HepG2 (cell line): Measurements from ENCODE around the gene MST1. TPM values are rescaled to one million over a fixed set of nuclear protein-coding genes. Genes with fewer than 3 reads are reported as not detected.
A peak's percentile ranks its signal among the peaks of the same experiment; 100 is the strongest.

Experiments
- FLYWCH1 ChIP-seq: sonication (generic); formaldehyde crosslinking; IDR thresholded peaks from 2 replicates; pipeline ENCODE4 v1.8.1; 2023; ENCODE audit warnings: mild to moderate bottlenecking, missing genetic modification reagents
- KMT2B ChIP-seq: IDR thresholded peaks from 2 replicates; pipeline ENCODE4 v1.6.1; 2016; ENCODE audit warnings: missing genetic modification reagents, missing compliant biosample characterization
- NONO ChIP-seq, 2 experiments: fragments of 450-650 bp in 1 of 2; sonication (generic) in 1 of 2; formaldehyde crosslinking in 1 of 2; IDR thresholded peaks in 1 of 2; conservative IDR thresholded peaks in 1 of 2; 2 replicates each; pipeline versions ENCODE4 v1.6.1 to v1.8.0; 2017 to 2022; ENCODE audit warnings: mild to moderate bottlenecking in 1 of 2, missing genetic modification reagents in 1 of 2, moderate library complexity in 1 of 2
- SMAD3 ChIP-seq: sonication (generic); formaldehyde crosslinking; IDR thresholded peaks from 2 replicates; pipeline ENCODE4 v1.4.0; 2020; ENCODE audit warnings: missing genetic modification reagents
- SMAD9 ChIP-seq: sonication (generic); formaldehyde crosslinking; IDR thresholded peaks from 2 replicates; pipeline ENCODE4 v1.5.1; 2020; ENCODE audit warnings: mild to moderate bottlenecking, missing genetic modification reagents
- SMC3 ChIP-seq: IDR thresholded peaks from 2 replicates; pipeline ENCODE4 v1.6.1; 2011; ENCODE audit warnings: low read length, improper control_type of control experiment
- TEAD3 ChIP-seq: optimal IDR thresholded peaks from 2 replicates; pipeline ENCODE3; 2016; ENCODE audit warnings: borderline replicate concordance
- ZBTB3 ChIP-seq: sonication (generic); formaldehyde crosslinking; IDR thresholded peaks from 2 replicates; pipeline ENCODE4 v1.4.0; 2020; ENCODE audit warnings: low read depth, mild to moderate bottlenecking, moderate library complexity, missing genetic modification reagents, borderline replicate concordance
- ZNF329 ChIP-seq: sonication (generic); formaldehyde crosslinking; IDR thresholded peaks from 2 replicates; pipeline ENCODE4 v1.9.0; 2021; ENCODE audit warnings: low read depth, mild to moderate bottlenecking, missing genetic modification reagents
- ZNF629 ChIP-seq: sonication (generic); formaldehyde crosslinking; conservative IDR thresholded peaks from 2 replicates; pipeline ENCODE4 v1.5.0; 2020; ENCODE audit warnings: missing genetic modification reagents
- ZNF775 ChIP-seq: sonication (generic); formaldehyde crosslinking; IDR thresholded peaks from 2 replicates; pipeline ENCODE4 v1.4.0; 2020; ENCODE audit warnings: missing genetic modification reagents, mild to moderate bottlenecking, moderate library complexity, borderline replicate concordance
- ZNF816 ChIP-seq: sonication (generic); formaldehyde crosslinking; IDR thresholded peaks from 2 replicates; pipeline ENCODE4 v1.8.0; 2022; ENCODE audit warnings: missing genetic modification reagents, mild to moderate bottlenecking, borderline replicate concordance
- polyA plus RNA-seq, 8 experiments: library from polyadenylated mRNA; depleted of rRNA in 3 of 8; stranded (reverse) in 7 of 8; unstranded in 1 of 8; fragments of >200 nt; fragmentation: Illumina TruSeq in 4 of 8; extraction: Trizol in 4 of 8; gene quantifications; 2 replicates each; pipeline versions ENCODE4 v1.2.1 to v1.2.3, GENCODE V29; 2011 to 2016; ENCODE audit warnings: low read depth in 4 of 8, missing spikeins in 1 of 8, mixed read lengths in 1 of 8; ENCODE audit not compliant: insufficient read depth in 1 of 8
- total RNA-seq, 5 experiments: library from RNA; depleted of rRNA; stranded (reverse); fragments of >200 nt; fragmentation: Illumina TruSeq; extraction: Trizol; gene quantifications; 2 replicates each; pipeline ENCODE4 v1.2.3, GENCODE V29; 2016; ENCODE audit warnings: low read depth in 1 of 5
- TF ChIP-seq, protein P1 (sequence below): sonication (generic); formaldehyde crosslinking; IDR thresholded peaks from 2 replicates; pipeline ENCODE4 v1.5.0; 2020; ENCODE audit warnings: missing genetic modification reagents, mild to moderate bottlenecking, borderline replicate concordance
- TF ChIP-seq, protein P2 (sequence below): sonication (generic); formaldehyde crosslinking; IDR thresholded peaks from 2 replicates; pipeline ENCODE4 v1.4.0; 2020; ENCODE audit warnings: missing genetic modification reagents, borderline replicate concordance
- TF ChIP-seq, protein P3 (sequence below): sonication (generic); formaldehyde crosslinking; IDR thresholded peaks from 2 replicates; pipeline ENCODE4; 2020; ENCODE audit warnings: missing genetic modification reagents, mild to moderate bottlenecking, borderline replicate concordance

The MST1 gene
- total and polyA plus RNA-seq, 2 of the 13 experiments (the other 11 are each of a cell fraction or from before 2014, with no cell fraction given) = 189 to 452 TPM

DNA sequence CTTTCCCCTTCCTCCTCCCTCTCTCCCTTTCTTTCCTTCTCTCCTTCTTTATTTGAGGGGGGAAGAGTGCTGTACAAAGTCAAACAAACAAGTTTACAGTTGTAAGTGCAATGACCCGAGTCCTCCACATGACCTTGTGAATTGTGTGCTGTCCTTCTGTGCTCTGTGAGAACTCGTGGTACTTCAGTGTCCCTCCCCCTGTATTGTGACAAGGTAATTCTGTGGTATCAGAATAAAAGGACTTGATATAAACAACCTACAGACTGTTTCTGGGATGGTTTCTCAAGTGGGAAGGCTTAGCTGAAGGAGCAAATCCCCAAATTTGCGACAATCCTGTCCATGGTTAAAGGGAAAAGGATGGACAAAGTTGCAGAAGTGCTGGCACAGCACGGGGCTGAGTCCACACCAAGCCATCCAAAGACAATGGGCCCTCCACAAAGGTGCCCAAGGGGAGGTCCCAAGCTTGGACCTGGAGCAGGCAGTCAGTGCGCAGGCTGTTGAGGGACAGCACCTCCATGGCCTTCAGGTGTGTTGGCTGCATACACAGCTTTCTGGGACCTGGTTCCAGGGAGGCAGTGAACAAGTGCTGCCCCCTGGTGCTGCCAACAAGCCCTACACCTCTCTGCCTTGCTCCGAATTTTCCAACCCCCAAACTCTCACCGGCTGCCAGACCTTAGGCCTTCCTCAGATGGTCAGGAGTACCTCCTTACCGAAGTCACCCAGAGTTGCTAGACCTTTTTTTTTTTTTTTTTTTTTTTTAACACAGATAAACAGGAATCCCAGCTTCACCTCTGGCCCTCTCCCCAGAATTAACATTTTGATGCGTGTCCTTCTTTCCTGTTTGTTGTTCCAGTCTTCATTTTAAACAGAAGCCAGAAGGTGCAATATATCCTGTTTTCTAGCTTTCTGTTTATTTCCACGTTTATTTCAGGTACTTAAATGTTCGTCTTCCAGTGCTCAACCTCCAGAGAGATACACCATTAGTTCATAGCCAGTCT, 17.7 kb downstream of the MST1 start (continued):
- TF ChIP-seq ZBTB3 (no peak; the same call in 1 of the 2 replicates), FLYWCH1 (CRISPR knock-in tag) (no peak), ZNF329 (CRISPR knock-in tag) (no peak), ZNF629 (CRISPR knock-in tag) (peak; percentile 5; the same call in 1 of the 2 replicates), SMAD9 (CRISPR knock-in tag) (no peak), TEAD3 (CRISPR knock-in tag) (peak; percentile 45), SMC3 (peak; percentile 95), ZNF816 (CRISPR knock-in tag) (no peak), SMAD3 (CRISPR knock-in tag) (0 out of 2 replicates have a peak, but pooled peaks have one; percentile 16), ZNF775 (no peak), NONO (IDR thresholded peaks at IDR 0.05) (no peak), NONO (CRISPR knock-in tag; conservative IDR thresholded peaks at IDR 0.05) (0 out of 2 replicates have a peak, but pooled peaks have one; percentile 23), KMT2B (peak; percentile 36; the same call in 1 of the 2 replicates)
- TF ChIP-seq, protein P1, sequence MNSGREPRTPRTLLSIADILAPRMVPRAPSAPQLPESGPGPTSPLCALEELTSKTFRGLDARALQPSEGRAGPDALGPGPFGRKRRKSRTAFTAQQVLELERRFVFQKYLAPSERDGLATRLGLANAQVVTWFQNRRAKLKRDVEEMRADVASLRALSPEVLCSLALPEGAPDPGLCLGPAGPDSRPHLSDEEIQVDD (CRISPR knock-in tag) = no peak
- TF ChIP-seq, protein P2, sequence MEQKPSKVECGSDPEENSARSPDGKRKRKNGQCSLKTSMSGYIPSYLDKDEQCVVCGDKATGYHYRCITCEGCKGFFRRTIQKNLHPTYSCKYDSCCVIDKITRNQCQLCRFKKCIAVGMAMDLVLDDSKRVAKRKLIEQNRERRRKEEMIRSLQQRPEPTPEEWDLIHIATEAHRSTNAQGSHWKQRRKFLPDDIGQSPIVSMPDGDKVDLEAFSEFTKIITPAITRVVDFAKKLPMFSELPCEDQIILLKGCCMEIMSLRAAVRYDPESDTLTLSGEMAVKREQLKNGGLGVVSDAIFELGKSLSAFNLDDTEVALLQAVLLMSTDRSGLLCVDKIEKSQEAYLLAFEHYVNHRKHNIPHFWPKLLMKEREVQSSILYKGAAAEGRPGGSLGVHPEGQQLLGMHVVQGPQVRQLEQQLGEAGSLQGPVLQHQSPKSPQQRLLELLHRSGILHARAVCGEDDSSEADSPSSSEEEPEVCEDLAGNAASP (CRISPR knock-in tag) = peak; percentile 87
- TF ChIP-seq, protein P3, sequence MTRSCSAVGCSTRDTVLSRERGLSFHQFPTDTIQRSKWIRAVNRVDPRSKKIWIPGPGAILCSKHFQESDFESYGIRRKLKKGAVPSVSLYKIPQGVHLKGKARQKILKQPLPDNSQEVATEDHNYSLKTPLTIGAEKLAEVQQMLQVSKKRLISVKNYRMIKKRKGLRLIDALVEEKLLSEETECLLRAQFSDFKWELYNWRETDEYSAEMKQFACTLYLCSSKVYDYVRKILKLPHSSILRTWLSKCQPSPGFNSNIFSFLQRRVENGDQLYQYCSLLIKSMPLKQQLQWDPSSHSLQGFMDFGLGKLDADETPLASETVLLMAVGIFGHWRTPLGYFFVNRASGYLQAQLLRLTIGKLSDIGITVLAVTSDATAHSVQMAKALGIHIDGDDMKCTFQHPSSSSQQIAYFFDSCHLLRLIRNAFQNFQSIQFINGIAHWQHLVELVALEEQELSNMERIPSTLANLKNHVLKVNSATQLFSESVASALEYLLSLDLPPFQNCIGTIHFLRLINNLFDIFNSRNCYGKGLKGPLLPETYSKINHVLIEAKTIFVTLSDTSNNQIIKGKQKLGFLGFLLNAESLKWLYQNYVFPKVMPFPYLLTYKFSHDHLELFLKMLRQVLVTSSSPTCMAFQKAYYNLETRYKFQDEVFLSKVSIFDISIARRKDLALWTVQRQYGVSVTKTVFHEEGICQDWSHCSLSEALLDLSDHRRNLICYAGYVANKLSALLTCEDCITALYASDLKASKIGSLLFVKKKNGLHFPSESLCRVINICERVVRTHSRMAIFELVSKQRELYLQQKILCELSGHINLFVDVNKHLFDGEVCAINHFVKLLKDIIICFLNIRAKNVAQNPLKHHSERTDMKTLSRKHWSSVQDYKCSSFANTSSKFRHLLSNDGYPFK (CRISPR knock-in tag) = no peak
